Esophagus muscularis mucosa (tissue), 4 donors: ENCODE results near the gene ACOT12. TPM values are rescaled to one million over a fixed set of nuclear protein-coding genes. Genes with fewer than 3 reads are reported as not detected.

ENCODE experiments used
- DNase-seq: peaks from one replicate; pipeline ENCODE4 v3.0.0-alpha.2; 2017; ENCODE audit errors: extremely low spot score
- H3K27ac ChIP-seq, 4 donors: fragments of 200-600 bp; sonication (generic); replicated peaks in 1 of 4; 1 replicate in 3 of 4; 2 replicates in 1 of 4; pipeline ENCODE4 v1.5.1; 2016 to 2019; ENCODE audit warnings: mild to moderate bottlenecking in 1 of 4
- H3K27me3 ChIP-seq, 4 donors: fragments of 200-600 bp; sonication (generic); one replicate each; pipeline versions ENCODE4 v1.5.1 to v1.6.0; 2016 to 2019
- H3K36me3 ChIP-seq, 4 donors: fragments of 200-600 bp; sonication (generic); one replicate each; pipeline ENCODE4 v1.5.1; 2016 to 2019
- H3K4me1 ChIP-seq, 4 donors: fragments of 200-600 bp; sonication (generic); one replicate each; pipeline ENCODE4 v1.5.1; 2016 to 2019
- H3K4me3 ChIP-seq, 4 donors: fragments of 200-600 bp; sonication (generic); 1 replicate in 2 of 4; 2 replicates in 2 of 4; pipeline ENCODE4 v1.5.1; 2016 to 2019; ENCODE audit warnings: mild to moderate bottlenecking in 4 of 4, moderate library complexity in 1 of 4
- H3K9me3 ChIP-seq, 4 donors: fragments of 200-600 bp; sonication (generic); 1 replicate in 3 of 4; 2 replicates in 1 of 4; pipeline ENCODE4 v1.5.1; 2016 to 2019
- EP300 ChIP-seq: sonication (generic); formaldehyde crosslinking; IDR thresholded peaks from one replicate; pipeline ENCODE4 v1.6.1; 2017; ENCODE audit warnings: antibody characterized with exemption
- POLR2A ChIP-seq: fragments of 450-650 bp; IDR thresholded peaks from one replicate; pipeline ENCODE4 v1.6.1; 2017; ENCODE audit warnings: antibody characterized with exemption, moderate library complexity, mild to moderate bottlenecking, low read depth
- POLR2AphosphoS5 ChIP-seq, 2 donors: sonication (generic); formaldehyde crosslinking; IDR thresholded peaks; one replicate each; pipeline ENCODE4 v1.6.1; 2017; ENCODE audit warnings: antibody characterized with exemption in 2 of 2
- WGBS: methylation state at CpG from one replicate; pipeline ENCODE4 v1.1.5; 2018; 5-methylcytosine and 5-hydroxymethylcytosine counted together
- intact Hi-C: fragments of 100-400 bp; cut with DNase I; formaldehyde crosslinking; loops from one replicate; pipeline ENCODE4 v1.15.1; 2023
- total RNA-seq, 4 donors: library from RNA; depleted of rRNA; stranded (reverse); fragments of >200 nt; gene quantifications; one replicate each; pipeline versions ENCODE4 v1.1.0 to v1.2.1, GENCODE V29; 2016
- TF ChIP-seq, protein P1 (sequence below), 3 experiments: fragments of 200-600 bp in 2 of 3; fragments of 450-650 bp in 1 of 3; sonication (generic) in 2 of 3; IDR thresholded peaks; one replicate each; pipeline ENCODE4 v1.5.1; 2017 to 2019; ENCODE audit warnings: antibody characterized with exemption in 3 of 3, mild to moderate bottlenecking in 2 of 3, moderate library complexity in 1 of 3

The ACOT12 gene
- total RNA-seq, 4 donors from 2014 or later, result not detected

DNA sequence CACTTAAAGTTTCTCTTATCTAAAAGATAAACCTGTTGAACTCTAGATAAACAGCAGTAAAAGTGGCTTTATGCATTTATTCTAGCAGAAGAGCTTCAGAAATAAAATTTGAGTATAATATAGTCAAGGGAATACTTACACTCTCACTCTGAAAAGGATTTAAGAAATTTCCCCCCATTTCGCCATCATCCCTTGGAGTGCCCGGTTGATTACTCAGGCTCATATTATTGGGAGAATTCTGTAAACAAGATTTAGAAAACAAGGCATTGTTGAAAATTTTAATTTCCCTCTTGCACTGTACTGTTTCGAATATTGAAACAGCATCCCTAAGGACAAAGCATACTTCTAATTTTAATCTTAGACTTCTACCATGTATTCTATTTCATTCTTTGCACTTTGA is 34.5 kb upstream of the ACOT12 start:
- Histone ChIP-seq H3K9me3 (no peaks in the 10 kb centered on the region), H3K27me3 (no peaks in the 10 kb centered on the region), H3K27ac (no peak overlapping the region), H3K36me3 (peaks cover 0 to 8% (median 0%) of the 10 kb centered on the region in 4 donors), H3K4me1 (peaks cover 14 to 23% (median 18%) of the 10 kb centered on the region in 4 donors), H3K4me3 (no peak overlapping the region)
- no peak for DNase-seq
- WGBS, result 98% methylated on average over 3 of the region's 3 CpGs
- intact Hi-C loops, result loop anchor here (5.0 to 10.0 kb wide), 5 partner anchors 79 to 799 kb away; partner anchors contain the start of genes ATG10 and SSBP2
- no peak for TF ChIP-seq POLR2A
- TF ChIP-seq, protein P1, sequence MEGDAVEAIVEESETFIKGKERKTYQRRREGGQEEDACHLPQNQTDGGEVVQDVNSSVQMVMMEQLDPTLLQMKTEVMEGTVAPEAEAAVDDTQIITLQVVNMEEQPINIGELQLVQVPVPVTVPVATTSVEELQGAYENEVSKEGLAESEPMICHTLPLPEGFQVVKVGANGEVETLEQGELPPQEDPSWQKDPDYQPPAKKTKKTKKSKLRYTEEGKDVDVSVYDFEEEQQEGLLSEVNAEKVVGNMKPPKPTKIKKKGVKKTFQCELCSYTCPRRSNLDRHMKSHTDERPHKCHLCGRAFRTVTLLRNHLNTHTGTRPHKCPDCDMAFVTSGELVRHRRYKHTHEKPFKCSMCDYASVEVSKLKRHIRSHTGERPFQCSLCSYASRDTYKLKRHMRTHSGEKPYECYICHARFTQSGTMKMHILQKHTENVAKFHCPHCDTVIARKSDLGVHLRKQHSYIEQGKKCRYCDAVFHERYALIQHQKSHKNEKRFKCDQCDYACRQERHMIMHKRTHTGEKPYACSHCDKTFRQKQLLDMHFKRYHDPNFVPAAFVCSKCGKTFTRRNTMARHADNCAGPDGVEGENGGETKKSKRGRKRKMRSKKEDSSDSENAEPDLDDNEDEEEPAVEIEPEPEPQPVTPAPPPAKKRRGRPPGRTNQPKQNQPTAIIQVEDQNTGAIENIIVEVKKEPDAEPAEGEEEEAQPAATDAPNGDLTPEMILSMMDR (IDR thresholded peaks at IDR 0.05), result no peak
- TF ChIP-seq EP300, result no peak
- TF ChIP-seq POLR2AphosphoS5 (IDR thresholded peaks at IDR 0.05), result no peak

DNA sequence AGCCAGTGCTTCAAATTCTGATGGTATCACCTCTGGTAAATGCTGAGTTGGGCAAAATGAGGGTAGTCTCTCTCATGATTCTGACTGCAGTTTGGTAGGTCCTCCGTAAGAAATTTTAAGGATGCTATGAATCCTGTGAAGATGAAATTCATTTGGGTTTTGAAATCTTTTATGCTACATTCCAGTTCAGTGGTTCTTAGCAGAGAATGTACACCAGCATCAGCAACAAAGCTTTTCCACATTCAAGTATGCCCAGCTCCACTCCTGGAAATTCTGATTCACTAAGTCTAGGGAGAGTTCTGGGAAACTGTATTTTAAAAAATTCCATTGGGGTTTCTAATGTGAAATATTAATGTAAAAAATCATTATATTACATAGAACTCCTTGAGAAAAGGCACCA is 33.6 kb upstream of the ACOT12 start:
- Histone ChIP-seq H3K4me3 (no peak overlapping the region), H3K9me3 (no peaks in the 10 kb centered on the region), H3K27me3 (no peaks in the 10 kb centered on the region), H3K4me1 (peaks cover 15 to 27% (median 20%) of the 10 kb centered on the region in 4 donors), H3K36me3 (peaks cover 0 to 6% (median 0%) of the 10 kb centered on the region in 4 donors), H3K27ac (no peak overlapping the region)
- no peak for DNase-seq
- TF ChIP-seq, protein P1 (IDR thresholded peaks at IDR 0.05), result no peak
- TF ChIP-seq EP300 (no peak), POLR2A (no peak), POLR2AphosphoS5 (IDR thresholded peaks at IDR 0.05) (no peak)
- intact Hi-C loops, result loop anchor here (5.0 to 10.0 kb wide), 5 partner anchors 80 to 800 kb away; partner anchors contain the start of genes ATG10 and SSBP2
- 88% methylated on average over 1 of the region's 1 CpG for WGBS

DNA sequence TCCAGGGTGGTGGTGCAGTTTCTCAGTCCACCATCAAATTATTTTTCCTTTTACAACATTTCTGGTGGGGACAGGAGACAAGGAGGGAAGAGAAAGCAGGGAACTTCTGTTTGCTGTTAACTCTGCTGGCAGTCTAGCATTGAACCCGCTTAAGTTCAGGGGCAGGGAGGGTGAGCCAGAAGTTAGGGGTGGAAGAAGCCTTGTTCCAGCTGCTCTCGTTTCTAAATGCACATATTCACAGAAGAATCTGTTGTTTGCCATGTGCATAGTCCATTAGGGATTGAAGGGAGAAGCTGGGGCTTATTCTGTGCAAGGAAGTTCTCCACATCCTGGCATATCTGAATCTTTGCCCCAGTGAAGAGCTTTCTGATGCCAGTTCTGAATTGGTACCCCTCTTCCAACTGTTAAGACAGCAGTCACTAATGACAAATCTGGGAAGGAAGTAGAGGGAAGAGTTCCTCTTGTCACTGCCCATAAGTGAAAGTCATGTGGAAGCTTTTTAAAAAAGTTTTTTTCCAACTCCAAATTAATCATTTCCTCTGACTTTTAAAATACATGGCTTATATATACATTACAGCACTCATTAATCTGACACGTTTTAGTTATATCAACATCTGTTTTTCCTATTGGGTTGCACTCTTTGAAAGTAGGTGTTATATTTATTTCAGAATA is 32.6 kb upstream of the ACOT12 start:
- Histone ChIP-seq H3K27me3 (no peaks in the 10 kb centered on the region), H3K9me3 (no peaks in the 10 kb centered on the region), H3K27ac (peak overlapping the region in 3 of 4 donors; percentile 25 to 43 (median 28)), H3K4me3 (no peak overlapping the region), H3K4me1 (peaks cover 15 to 27% (median 20%) of the 10 kb centered on the region in 4 donors), H3K36me3 (peaks cover 0 to 1% (median under 1%) of the 10 kb centered on the region in 4 donors)
- 36% methylated on average over 3 of the region's 3 CpGs for WGBS
- TF ChIP-seq, protein P1 (IDR thresholded peaks at IDR 0.05), result no peak
- no peak for DNase-seq
- intact Hi-C loops, result loop anchor here (5.0 to 10.0 kb wide), 5 partner anchors 81 to 801 kb away; partner anchors contain the start of genes ATG10 and SSBP2

DNA sequence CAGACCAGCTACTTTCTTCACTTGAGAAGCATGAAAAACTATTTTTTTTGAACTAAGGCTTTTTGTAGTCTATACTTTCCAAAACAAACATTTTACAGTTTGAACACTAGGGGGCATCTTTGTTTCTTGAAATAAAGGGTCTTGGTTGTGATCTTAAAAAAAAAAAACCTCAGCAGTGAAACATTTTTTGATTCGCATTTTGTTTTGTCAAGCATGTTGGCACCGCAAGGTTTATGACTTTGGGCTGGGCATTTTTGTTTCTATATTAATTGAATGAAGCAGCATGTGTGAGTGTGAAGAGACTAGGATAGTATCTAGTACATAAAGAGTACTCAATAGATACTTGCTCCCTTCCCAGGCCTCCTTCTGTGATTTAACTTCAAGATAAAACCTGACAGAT is 31.6 kb upstream of the ACOT12 start:
- Histone ChIP-seq H3K4me3 (no peak overlapping the region), H3K9me3 (no peaks in the 10 kb centered on the region), H3K27ac (peak overlapping the region in 3 of 4 donors; percentile 25 to 43 (median 28)), H3K27me3 (no peaks in the 10 kb centered on the region), H3K4me1 (peaks cover 15 to 27% (median 20%) of the 10 kb centered on the region in 4 donors), H3K36me3 (peaks cover 0 to 11% (median 9%) of the 10 kb centered on the region in 4 donors)
- intact Hi-C loops, result loop anchor here (5.0 to 10.0 kb wide), 5 partner anchors 82 to 802 kb away; partner anchors contain the start of genes ATG10 and SSBP2
- 4% methylated on average over 2 of the region's 2 CpGs for WGBS
- no peak for DNase-seq
- TF ChIP-seq POLR2A, result no peak
- TF ChIP-seq, protein P1 (IDR thresholded peaks at IDR 0.05), result peak; percentile 62 to 64 (median 64)
